HUES48 (cell line): ENCODE results near the gene FOXP3.

Experiments used
- H3K27ac ChIP-seq: one replicate; pipeline ENCODE4 v1.7.0; 2013; ENCODE audit warnings: low read depth, low read length, inconsistent platforms
- H3K27me3 ChIP-seq: 2 replicates; pipeline ENCODE4 v1.6.1; 2013; ENCODE audit warnings: mild to moderate bottlenecking, low read length; ENCODE audit not compliant: control insufficient read depth, insufficient read depth
- H3K36me3 ChIP-seq: 2 replicates; pipeline ENCODE4 v1.6.1; 2013; ENCODE audit warnings: low read length; ENCODE audit not compliant: control insufficient read depth, insufficient read depth
- H3K4me1 ChIP-seq: 2 replicates; pipeline ENCODE4 v1.6.1; 2013; ENCODE audit warnings: mild to moderate bottlenecking, low read length; ENCODE audit not compliant: control insufficient read depth, insufficient read depth
- H3K4me3 ChIP-seq: 2 replicates; pipeline ENCODE4 v1.5.1; 2013; ENCODE audit warnings: mild to moderate bottlenecking, low read depth, low read length
- H3K9ac ChIP-seq: 2 replicates; pipeline ENCODE4 v1.6.1; 2013; ENCODE audit warnings: mild to moderate bottlenecking, low read depth, low read length, moderate library complexity
- H3K9me3 ChIP-seq: 2 replicates; pipeline ENCODE4 v1.6.1; 2013; ENCODE audit warnings: low read length; ENCODE audit not compliant: control insufficient read depth, insufficient read depth

FOXP3 gene

GRCh38 chrX:49249071-49249470 is 15.4 kb downstream of the FOXP3 start:
- no peak overlapping the region for H3K9ac ChIP-seq
- H3K4me1 ChIP-seq: no peaks in the 10 kb centered on the region

GRCh38 chrX:49247916-49248811 is 16.3 kb downstream of the FOXP3 start:
- no peaks in the 10 kb centered on the region for H3K27me3 ChIP-seq
- no peak overlapping the region for H3K4me3 ChIP-seq
- peaks cover 6% of the 10 kb centered on the region for H3K36me3 ChIP-seq
- peaks cover 2% of the 10 kb centered on the region; the same call in 1 of the 2 replicates for H3K9me3 ChIP-seq
- H3K27ac ChIP-seq: no peak overlapping the region
- no peaks in the 10 kb centered on the region for H3K4me1 ChIP-seq
- H3K9ac ChIP-seq: no peak overlapping the region

More at GRCh38 chrX:49249071-49249470, 15.4 kb downstream of the FOXP3 start:
- Histone ChIP-seq H3K36me3 (peaks cover 6% of the 10 kb centered on the region; the same call in 1 of the 2 replicates), H3K9me3 (peaks cover 2% of the 10 kb centered on the region; the same call in 1 of the 2 replicates), H3K27ac (no peak overlapping the region), H3K27me3 (no peaks in the 10 kb centered on the region), H3K4me3 (no peak overlapping the region)

GRCh38 chrX:49247346-49247745 is 17.2 kb downstream of the FOXP3 start:
- H3K36me3 ChIP-seq: peaks cover 6% of the 10 kb centered on the region
- no peaks in the 10 kb centered on the region for H3K4me1 ChIP-seq
- no peak overlapping the region for H3K27ac ChIP-seq
- H3K27me3 ChIP-seq: no peaks in the 10 kb centered on the region
- H3K4me3 ChIP-seq: no peak overlapping the region
- H3K9ac ChIP-seq: no peak overlapping the region
- H3K9me3 ChIP-seq: peaks cover 2% of the 10 kb centered on the region; the same call in 1 of the 2 replicates

GRCh38 chrX:49246541-49246940 is 18.0 kb downstream of the FOXP3 start:
- no peak overlapping the region for H3K27ac ChIP-seq
- H3K9me3 ChIP-seq: peaks cover 3% of the 10 kb centered on the region; the same call in 1 of the 2 replicates

GRCh38 chrX:49244207-49244606 is 20.3 kb downstream of the FOXP3 start:
- Histone ChIP-seq H3K36me3 (peaks cover 6% of the 10 kb centered on the region), H3K4me3 (no peak overlapping the region), H3K9me3 (peaks cover 6% of the 10 kb centered on the region; the same call in 1 of the 2 replicates), H3K27ac (no peak overlapping the region), H3K9ac (no peak overlapping the region), H3K27me3 (no peaks in the 10 kb centered on the region), H3K4me1 (no peaks in the 10 kb centered on the region)

More at GRCh38 chrX:49246541-49246940, 18.0 kb downstream of the FOXP3 start:
- no peaks in the 10 kb centered on the region for H3K27me3 ChIP-seq
- no peaks in the 10 kb centered on the region for H3K4me1 ChIP-seq
- H3K36me3 ChIP-seq: peaks cover 6% of the 10 kb centered on the region
- H3K9ac ChIP-seq: no peak overlapping the region
- H3K4me3 ChIP-seq: no peak overlapping the region

GRCh38 chrX:49243166-49243565 is 21.3 kb downstream of the FOXP3 start:
- Histone ChIP-seq H3K27me3 (no peaks in the 10 kb centered on the region), H3K9me3 (peaks cover 8% of the 10 kb centered on the region; the same call in 1 of the 2 replicates)

GRCh38 chrX:49242545-49243066 is 21.9 kb downstream of the FOXP3 start:
- H3K4me1 ChIP-seq: no peaks in the 10 kb centered on the region
- H3K36me3 ChIP-seq: no peaks in the 10 kb centered on the region; the same call in 1 of the 2 replicates
- H3K4me3 ChIP-seq: no peak overlapping the region
- no peaks in the 10 kb centered on the region for H3K27me3 ChIP-seq
- H3K9me3 ChIP-seq: peaks cover 8% of the 10 kb centered on the region; the same call in 1 of the 2 replicates
- H3K27ac ChIP-seq: no peak overlapping the region
- no peak overlapping the region for H3K9ac ChIP-seq

More at GRCh38 chrX:49243166-49243565, 21.3 kb downstream of the FOXP3 start:
- Histone ChIP-seq H3K4me3 (no peak overlapping the region), H3K36me3 (no peaks in the 10 kb centered on the region; the same call in 1 of the 2 replicates), H3K4me1 (no peaks in the 10 kb centered on the region), H3K9ac (no peak overlapping the region), H3K27ac (no peak overlapping the region)

- no peaks in the 10 kb centered on the region; the same call in 1 of the 2 replicates for H3K36me3 ChIP-seq
- H3K9ac ChIP-seq: no peak overlapping the region
- no peak overlapping the region for H3K4me3 ChIP-seq
- no peak overlapping the region for H3K27ac ChIP-seq
- no peaks in the 10 kb centered on the region for H3K4me1 ChIP-seq
- no peaks in the 10 kb centered on the region for H3K27me3 ChIP-seq
- peaks cover 11% of the 10 kb centered on the region; the same call in 1 of the 2 replicates for H3K9me3 ChIP-seq
Measured at GRCh38 chrX:49238735-49239134, 25.8 kb downstream of the FOXP3 start.

- Histone ChIP-seq H3K9ac (no peak overlapping the region), H3K36me3 (no peaks in the 10 kb centered on the region), H3K27ac (no peak overlapping the region), H3K4me3 (no peak overlapping the region), H3K27me3 (no peaks in the 10 kb centered on the region), H3K4me1 (no peaks in the 10 kb centered on the region), H3K9me3 (peaks cover 11% of the 10 kb centered on the region; the same call in 1 of the 2 replicates)
Measured at GRCh38 chrX:49237060-49237459, 27.4 kb downstream of the FOXP3 start.

GRCh38 chrX:49233887-49234555 is 30.5 kb downstream of the FOXP3 start:
- Histone ChIP-seq H3K27me3 (no peaks in the 10 kb centered on the region), H3K36me3 (no peaks in the 10 kb centered on the region), H3K9ac (no peak overlapping the region), H3K4me1 (no peaks in the 10 kb centered on the region), H3K4me3 (no peak overlapping the region), H3K9me3 (peaks cover 9% of the 10 kb centered on the region; the same call in 1 of the 2 replicates), H3K27ac (no peak overlapping the region)
